Measurements from ENCODE around the gene TRIM41. TPM values are rescaled to one million over a fixed set of nuclear protein-coding genes. Genes with fewer than 3 reads are reported as not detected.

TRIM41 gene
- total and polyA plus RNA-seq, 9 of the 15 experiments (the other 6 are each of a cell fraction or from before 2014, with no cell fraction given), result 1.8 to 47.6 (median 20.9) TPM

GRCh38 chr5:181246276-181247049 is 23.4 kb downstream of the TRIM41 start (continued):
- TF ChIP-seq RNF219 (CRISPR knock-in tag; IDR thresholded peaks at IDR 0.05) (no peak), SAFB (IDR thresholded peaks at IDR 0.05; ENCODE audit: borderline replicate concordance, low read depth, low read length) (0 out of 2 replicates have a peak, but pooled peaks have one; percentile 16), HMGN3 (IDR thresholded peaks at IDR 0.05; ENCODE audit: borderline replicate concordance, extremely low read depth, insufficient read length, low read depth, low read length) (peak; percentile 49), UBTF (IDR thresholded peaks at IDR 0.05; ENCODE audit: borderline replicate concordance in 1 of 2, low read depth in 2 of 2, low read length in 2 of 2) (0 out of 4 replicates have a peak, but pooled peaks of 1 of the 2 experiments have one; percentile 14), ZNF518B (CRISPR knock-in tag; IDR thresholded peaks at IDR 0.05) (no peak), LEF1 (IDR thresholded peaks at IDR 0.05) (no peak), CHAMP1 (IDR thresholded peaks at IDR 0.05) (no peak), THAP7 (CRISPR knock-in tag; IDR thresholded peaks at IDR 0.05) (no peak), ZNF592 (IDR thresholded peaks at IDR 0.05) (peak; percentile 29; the same call in 1 of the 2 replicates)

Measured in K562 (cell line).